ENCODE measurements around the gene PLA2G6. TPM values are rescaled to one million over a fixed set of nuclear protein-coding genes. Genes with fewer than 3 reads are reported as not detected.

The PLA2G6 gene
- total and polyA plus RNA-seq, 2 experiments from 2014 or later = 5.5 to 6.5 TPM

GRCh38 chr22:38169116-38169515, 12.5 kb downstream of the PLA2G6 start:
- Histone ChIP-seq H3K79me2 (ENCODE audit: insufficient read depth) (no peaks in the 10 kb centered on the region), H2AFZ (no peak overlapping the region), H3K9me3 (ENCODE audit: low read depth) (no peaks in the 10 kb centered on the region), H3K4me3 (no peak overlapping the region), H3K4me1 (ENCODE audit: insufficient read depth) (0 out of 2 replicates have a peak, but pooled peaks cover 11% of the 10 kb centered on the region), H3K9me2 (ENCODE audit: insufficient read depth) (no peaks in the 10 kb centered on the region), H3F3A (ENCODE audit: insufficient read depth) (no peaks in the 10 kb centered on the region), H3K36me3 (ENCODE audit: low read depth) (no peaks in the 10 kb centered on the region), H3K4me2 (ENCODE audit: unreplicated experiment) (no peak overlapping the region), H3K27me3 (replicated peaks; ENCODE audit: insufficient read depth) (no peaks in the 10 kb centered on the region), H3K27ac (no peak overlapping the region), H3K9ac (no peak overlapping the region), H4K20me1 (ENCODE audit: insufficient read depth) (no peaks in the 10 kb centered on the region)
- DNase-seq = no peak
- in situ Hi-C loops (cut with MboI) = no loop called here
- 94 to 96% methylated on average over 17 of the region's 17 CpGs for WGBS, 2 experiments (ENCODE audit: low coverage in 1 of 2, low lambda C conversion rate in 2 of 2, missing lambda C conversion rate in 2 of 2)
- no peak for TF ChIP-seq EZH2 (IDR thresholded peaks at IDR 0.05; ENCODE audit: insufficient read depth, poor library complexity, severe bottlenecking)
- no peak for TF ChIP-seq EZH2phosphoT487 (IDR thresholded peaks at IDR 0.05; ENCODE audit: insufficient read depth, low read depth)

- Histone ChIP-seq H3K4me2 (ENCODE audit: unreplicated experiment) (no peak overlapping the region), H4K20me1 (ENCODE audit: insufficient read depth) (no peaks in the 10 kb centered on the region), H3K79me2 (ENCODE audit: insufficient read depth) (no peaks in the 10 kb centered on the region), H3K4me1 (ENCODE audit: insufficient read depth) (0 out of 2 replicates have a peak, but pooled peaks cover 7% of the 10 kb centered on the region), H3F3A (ENCODE audit: insufficient read depth) (no peaks in the 10 kb centered on the region), H3K9ac (no peak overlapping the region), H3K4me3 (no peak overlapping the region), H3K9me2 (ENCODE audit: insufficient read depth) (no peaks in the 10 kb centered on the region), H3K27ac (no peak overlapping the region), H3K36me3 (ENCODE audit: low read depth) (no peaks in the 10 kb centered on the region), H2AFZ (no peak overlapping the region), H3K27me3 (replicated peaks; ENCODE audit: insufficient read depth) (no peaks in the 10 kb centered on the region), H3K9me3 (ENCODE audit: low read depth) (no peaks in the 10 kb centered on the region)
- TF ChIP-seq EZH2phosphoT487 (IDR thresholded peaks at IDR 0.05; ENCODE audit: insufficient read depth, low read depth) = no peak
- no peak for TF ChIP-seq EZH2 (IDR thresholded peaks at IDR 0.05; ENCODE audit: insufficient read depth, poor library complexity, severe bottlenecking)
- DNase-seq = no peak
- in situ Hi-C loops (cut with MboI) = no loop called here
- 72 to 73% methylated on average over 7 of the region's 7 CpGs for WGBS, 2 experiments (ENCODE audit: low coverage in 1 of 2, low lambda C conversion rate in 2 of 2, missing lambda C conversion rate in 2 of 2)
Observed at GRCh38 chr22:38167988-38168407, 13.6 kb downstream of the PLA2G6 start.

- no peaks in the 10 kb centered on the region for H3K9me3 ChIP-seq (ENCODE audit: low read depth)
- DNase-seq = no peak
- H3K4me1 ChIP-seq (ENCODE audit: insufficient read depth) = 0 out of 2 replicates have a peak, but pooled peaks cover 4% of the 10 kb centered on the region
- no peaks in the 10 kb centered on the region for H3K27me3 ChIP-seq (replicated peaks; ENCODE audit: insufficient read depth)
- H3K4me2 ChIP-seq (ENCODE audit: unreplicated experiment) = no peak overlapping the region
- H3K27ac ChIP-seq = no peak overlapping the region
- no peaks in the 10 kb centered on the region for H3F3A ChIP-seq (ENCODE audit: insufficient read depth)
- no peaks in the 10 kb centered on the region for H3K36me3 ChIP-seq (ENCODE audit: low read depth)
- H3K9ac ChIP-seq = no peak overlapping the region
- H4K20me1 ChIP-seq (ENCODE audit: insufficient read depth) = no peaks in the 10 kb centered on the region
- in situ Hi-C loops (cut with MboI) = no loop called here
- H3K9me2 ChIP-seq (ENCODE audit: insufficient read depth) = no peaks in the 10 kb centered on the region
- H3K4me3 ChIP-seq = no peak overlapping the region
- H2AFZ ChIP-seq = no peak overlapping the region
- H3K79me2 ChIP-seq (ENCODE audit: insufficient read depth) = no peaks in the 10 kb centered on the region
- WGBS, 2 experiments (ENCODE audit: low coverage in 1 of 2, low lambda C conversion rate in 2 of 2, missing lambda C conversion rate in 2 of 2) = 74 to 80% methylated on average over 12 to 13 of the region's 13 CpGs
- TF ChIP-seq EZH2 (IDR thresholded peaks at IDR 0.05; ENCODE audit: insufficient read depth, poor library complexity, severe bottlenecking) (no peak), EZH2phosphoT487 (IDR thresholded peaks at IDR 0.05; ENCODE audit: insufficient read depth, low read depth) (no peak)
Observed at GRCh38 chr22:38165922-38166593, 15.6 kb downstream of the PLA2G6 start.

GRCh38 chr22:38164551-38164918, 17.1 kb downstream of the PLA2G6 start:
- no peak overlapping the region for H2AFZ ChIP-seq
- H4K20me1 ChIP-seq (ENCODE audit: insufficient read depth) = no peaks in the 10 kb centered on the region
- H3K9me3 ChIP-seq (ENCODE audit: low read depth) = no peaks in the 10 kb centered on the region
- no peak for TF ChIP-seq EZH2phosphoT487 (IDR thresholded peaks at IDR 0.05; ENCODE audit: insufficient read depth, low read depth)
- TF ChIP-seq EZH2 (IDR thresholded peaks at IDR 0.05; ENCODE audit: insufficient read depth, poor library complexity, severe bottlenecking) = no peak
- no peaks in the 10 kb centered on the region for H3F3A ChIP-seq (ENCODE audit: insufficient read depth)
- DNase-seq = no peak
- no peaks in the 10 kb centered on the region for H3K79me2 ChIP-seq (ENCODE audit: insufficient read depth)
- no peak overlapping the region for H3K4me3 ChIP-seq
- WGBS, 2 experiments (ENCODE audit: low coverage in 1 of 2, low lambda C conversion rate in 2 of 2, missing lambda C conversion rate in 2 of 2) = 96% methylated on average over 7 of the region's 7 CpGs
- H3K4me2 ChIP-seq (ENCODE audit: unreplicated experiment) = no peak overlapping the region
- no peaks in the 10 kb centered on the region for H3K9me2 ChIP-seq (ENCODE audit: insufficient read depth)
- in situ Hi-C loops (cut with MboI) = no loop called here
- H3K27ac ChIP-seq = no peak overlapping the region
- H3K4me1 ChIP-seq (ENCODE audit: insufficient read depth) = 0 out of 2 replicates have a peak, but pooled peaks cover 4% of the 10 kb centered on the region
- no peak overlapping the region for H3K9ac ChIP-seq
- H3K36me3 ChIP-seq (ENCODE audit: low read depth) = no peaks in the 10 kb centered on the region
- no peaks in the 10 kb centered on the region for H3K27me3 ChIP-seq (replicated peaks; ENCODE audit: insufficient read depth)

Measured in GM23248 (cell line).